Psoas muscle (tissue), 8 donors: ENCODE data around the gene KIF3A. TPM values are rescaled to one million over a fixed set of nuclear protein-coding genes. Genes with fewer than 3 reads are reported as not detected.

Experiments
- ATAC-seq, 4 donors: fragments of 200-7000 bp; cut with Tn5 transposase; one replicate each; pipeline ENCODE4 v1.9.1; 2020; ENCODE audit warnings: moderate library complexity in 3 of 4, mild to moderate bottlenecking in 2 of 4
- DNase-seq, 2 donors: peaks; one replicate each; pipeline ENCODE4 v3.0.0-alpha.2; 2020
- H3K27ac ChIP-seq: fragments of 200-600 bp; one replicate; pipeline ENCODE4 v1.8.0; 2022
- H3K27me3 ChIP-seq, 3 donors: fragments of 200-600 bp in 1 of 3; one replicate each; pipeline versions ENCODE4 v1.6.1 to v1.8.0; 2013 to 2022; ENCODE audit warnings: low read length in 2 of 3, mild to moderate bottlenecking in 2 of 3, moderate library complexity in 1 of 3; ENCODE audit not compliant: insufficient read depth in 3 of 3
- H3K36me3 ChIP-seq, 2 donors: fragments of 200-600 bp in 1 of 2; one replicate each; pipeline versions ENCODE4 v1.6.1 to v1.8.0; 2013 to 2022; ENCODE audit warnings: low read depth in 1 of 2, mild to moderate bottlenecking in 1 of 2, moderate library complexity in 1 of 2; ENCODE audit not compliant: insufficient read depth in 1 of 2
- H3K4me1 ChIP-seq: fragments of 200-600 bp; one replicate; pipeline ENCODE4 v1.8.0; 2022
- H3K4me3 ChIP-seq: fragments of 200-600 bp; one replicate; pipeline ENCODE4 v1.8.0; 2022; ENCODE audit warnings: mild to moderate bottlenecking
- H3K9me3 ChIP-seq: fragments of 200-600 bp; one replicate; pipeline ENCODE4 v1.8.0; 2022
- CTCF ChIP-seq: fragments of 200-600 bp; IDR thresholded peaks from one replicate; pipeline ENCODE4 v1.8.0; 2022; ENCODE audit warnings: antibody characterized with exemption
- WGBS, 3 donors: extraction: QIAGEN DNeasy Blood & Tissue Kit; methylation state at CpG; one replicate each; pipeline versions ENCODE4 v1.1.6 to v1.1.7; 2013; 5-methylcytosine and 5-hydroxymethylcytosine counted together
- intact Hi-C, 2 donors: fragments of 100-400 bp; cut with DNase I; formaldehyde crosslinking; loops; one replicate each; pipeline versions ENCODE4 v1.11.0 to v1.14.2; 2022
- polyA plus RNA-seq, 3 donors: library from polyadenylated mRNA; stranded (reverse); fragments of 200-250 nt; gene quantifications; one replicate each; pipeline ENCODE4 v1.2.3, GENCODE V29; 2013
- total RNA-seq, 4 donors: library from RNA; stranded (reverse); fragmentation: NEBNext Ultra II Directional in 2 of 4; extraction: Animal tissue kit (Norgen Biotek cat#: 25700) in 2 of 4; gene quantifications; one replicate each; pipeline versions ENCODE4 v1.2.1 to v1.2.4, GENCODE V29; 2021 to 2023
- donor health status: healthy with polysubstance abuse.
- donor health status: DM: no; HTN: no; CAD: no; lungs with moderate emphysema.
- donor health status: Bipolar disorder and iron deficiency.
- donor health status: healthy.
- donor health status: DM: yes; HTN: yes; CAD: no.
- donor health status: DM: no; HTN: no; CAD: no.
- donor health status: DM: no; HTN: no; CAD: no.
- donor health status: DM: yes; HTN: yes; CAD: no.

KIF3A gene
- total and polyA plus RNA-seq, 7 donors = 2.5 to 8.0 (median 4.3) TPM

GRCh38 chr5:132666310-132667123 is 70.8 kb downstream of the KIF3A start:
- Histone ChIP-seq H3K4me1 (no peaks in the 10 kb centered on the region), H3K36me3 (no peaks in the 10 kb centered on the region), H3K4me3 (no peak overlapping the region), H3K9me3 (no peaks in the 10 kb centered on the region), H3K27ac (no peak overlapping the region), H3K27me3 (peaks cover 0 to 4% (median 0%) of the 10 kb centered on the region in 3 donors)
- no peak for ATAC-seq
- intact Hi-C loops = no loop called here
- TF ChIP-seq CTCF = no peak
- WGBS, 3 donors = 84 to 88% (median 87%) methylated on average over 16 of the region's 16 CpGs
- DNase-seq = no peak

- ATAC-seq (no peak), DNase-seq (no peak)
- peaks cover 0 to 4% (median 0%) of the 10 kb centered on the region in 3 donors for H3K27me3 ChIP-seq
- H3K36me3 ChIP-seq = no peaks in the 10 kb centered on the region
- intact Hi-C loops = no loop called here
- 89 to 90% (median 89%) methylated on average over 21 of the region's 21 CpGs for WGBS, 3 donors
- no peak overlapping the region for H3K4me3 ChIP-seq
- no peaks in the 10 kb centered on the region for H3K9me3 ChIP-seq
- H3K4me1 ChIP-seq = no peaks in the 10 kb centered on the region
- no peak overlapping the region for H3K27ac ChIP-seq
- no peak for TF ChIP-seq CTCF
Observed at GRCh38 chr5:132665574-132666080, 71.7 kb downstream of the KIF3A start.

- Histone ChIP-seq H3K4me3 (no peak overlapping the region), H3K27me3 (peaks cover 0 to 4% (median 0%) of the 10 kb centered on the region in 3 donors), H3K36me3 (no peaks in the 10 kb centered on the region), H3K4me1 (no peaks in the 10 kb centered on the region), H3K9me3 (no peaks in the 10 kb centered on the region), H3K27ac (no peak overlapping the region)
- DNase-seq (no peak), ATAC-seq (no peak)
- 95 to 97% (median 96%) methylated on average over 9 of the region's 9 CpGs for WGBS, 3 donors
- TF ChIP-seq CTCF = no peak
- intact Hi-C loops = no loop called here
Observed at GRCh38 chr5:132664696-132665209, 72.6 kb downstream of the KIF3A start.

- 76 to 81% (median 78%) methylated on average over 13 of the region's 13 CpGs for WGBS, 3 donors
- DNase-seq = no peak
- Histone ChIP-seq H3K36me3 (no peaks in the 10 kb centered on the region), H3K4me1 (no peaks in the 10 kb centered on the region), H3K27me3 (peaks cover 0 to 4% (median 0%) of the 10 kb centered on the region in 3 donors), H3K9me3 (no peaks in the 10 kb centered on the region), H3K4me3 (no peak overlapping the region), H3K27ac (no peak overlapping the region)
- TF ChIP-seq CTCF = no peak
- ATAC-seq = no peak
- intact Hi-C loops = no loop called here
Observed at GRCh38 chr5:132663771-132664695, 73.3 kb downstream of the KIF3A start.
